Kidney (tissue), 14 donors: ENCODE data around the gene USO1. TPM values are rescaled to one million over a fixed set of nuclear protein-coding genes. Genes with fewer than 3 reads are reported as not detected.

ENCODE experiments used
- DNase-seq, 5 donors: peaks; one replicate each; pipeline ENCODE4 v3.0.0-alpha.2; 2013 to 2020
- FAIRE-seq: peaks from 2 replicates; lab custom pipeline; 2012; peaks lifted over from hg19 to GRCh38; lab: Jason Lieb, UNC
- H3K27ac ChIP-seq, 2 donors: one replicate each; pipeline ENCODE4 v1.7.0; 2013; ENCODE audit warnings: low read depth in 2 of 2, low read length in 2 of 2, inconsistent platforms in 1 of 2
- H3K27me3 ChIP-seq: one replicate; pipeline ENCODE4 v1.7.1; 2013; ENCODE audit warnings: low read length, inconsistent platforms; ENCODE audit not compliant: control insufficient read depth, insufficient read depth
- H3K36me3 ChIP-seq, 3 donors: one replicate each; pipeline versions ENCODE4 v1.7.0 to v1.7.1; 2013; ENCODE audit warnings: low read length in 3 of 3, control low read depth in 1 of 3, inconsistent platforms in 1 of 3; ENCODE audit not compliant: insufficient read depth in 3 of 3, control insufficient read depth in 2 of 3
- H3K4me1 ChIP-seq, 3 donors: one replicate each; pipeline versions ENCODE4 v1.7.0 to v1.7.1; 2013; ENCODE audit warnings: low read length in 3 of 3, inconsistent platforms in 1 of 3, low read depth in 1 of 3; ENCODE audit not compliant: control insufficient read depth in 2 of 3, insufficient read depth in 2 of 3
- H3K4me3 ChIP-seq, 3 donors: one replicate each; pipeline versions ENCODE4 v1.7.0 to v1.8.1; 2013; ENCODE audit warnings: low read length in 3 of 3, control low read depth in 1 of 3, inconsistent platforms in 1 of 3
- H3K9ac ChIP-seq, 3 donors: one replicate each; pipeline versions ENCODE4 v1.7.0 to v1.7.1; 2013; ENCODE audit warnings: low read length in 3 of 3, control low read depth in 1 of 3, inconsistent platforms in 1 of 3
- H3K9me3 ChIP-seq, 3 donors: one replicate each; pipeline versions ENCODE4 v1.7.0 to v1.7.1; 2013; ENCODE audit warnings: low read length in 3 of 3, control low read depth in 1 of 3, inconsistent platforms in 1 of 3; ENCODE audit not compliant: control insufficient read depth in 2 of 3, insufficient read depth in 1 of 3
- CTCF ChIP-seq: IDR thresholded peaks from 3 replicates; pipeline ENCODE4 v1.5.1; 2012; ENCODE audit warnings: mild to moderate bottlenecking, moderate library complexity, borderline replicate concordance; ENCODE audit not compliant: insufficient read depth; ENCODE audit errors: extremely low read depth
- intact Hi-C: fragments of 100-400 bp; cut with DNase I; formaldehyde crosslinking; loops from one replicate; pipeline ENCODE4 v1.11.1; 2022
- polyA plus RNA-seq: library from polyadenylated mRNA; stranded (reverse); fragments of 350-450 nt; fragmentation: Illumina TruSeq; extraction: RNeasy Lipid Tissue Mini Kit (QIAGEN cat#74804); gene quantifications from one replicate; pipeline ENCODE4 v1.2.3, GENCODE V29; 2014; ENCODE audit warnings: low read depth, low replicate concordance; ENCODE audit not compliant: insufficient read depth
- total RNA-seq: library from RNA; stranded (reverse); fragmentation: NEBNext Ultra II Directional; extraction: Animal tissue kit (Norgen Biotek cat#: 25700); gene quantifications from one replicate; pipeline ENCODE4 v1.2.1, GENCODE V29; 2021
- donor health status: control.
- donor health status: control.
- donor health status: control.
- donor health status: control.
- donor health status: control.
- donor health status: DM: yes; HTN: yes; CAD: no.
- donor health status: Normal renal cell carcinoma (clear cell type).

USO1 gene
- total and polyA plus RNA-seq, 2 donors from 2014 or later = 23.2 to 49.6 TPM

GRCh38 chr4:75726577-75726976 lies 2.2 kb downstream of the USO1 start:
- no peak overlapping the region for H3K27ac ChIP-seq
- no peak for TF ChIP-seq CTCF
- no peaks in the 10 kb centered on the region for H3K9me3 ChIP-seq
- peaks cover 7 to 15% (median 14%) of the 10 kb centered on the region in 3 donors for H3K4me1 ChIP-seq
- no peak for FAIRE-seq
- no peak overlapping the region for H3K9ac ChIP-seq
- peak overlapping the region in 1 of 3 donors; percentile 1 for H3K4me3 ChIP-seq
- no peaks in the 10 kb centered on the region for H3K27me3 ChIP-seq
- no peak for DNase-seq
- intact Hi-C loops = no loop called here
- no peaks in the 10 kb centered on the region for H3K36me3 ChIP-seq

- no peak for TF ChIP-seq CTCF
- Histone ChIP-seq H3K27ac (no peak overlapping the region), H3K27me3 (no peaks in the 10 kb centered on the region), H3K36me3 (no peaks in the 10 kb centered on the region), H3K4me1 (peaks cover 7 to 15% (median 12%) of the 10 kb centered on the region in 3 donors), H3K4me3 (peak overlapping the region in 1 of 3 donors; percentile 1), H3K9ac (no peak overlapping the region), H3K9me3 (no peaks in the 10 kb centered on the region)
- FAIRE-seq = no peak
- intact Hi-C loops = no loop called here
- DNase-seq = no peak
These were observed 2.7 kb downstream of the USO1 start for GRCh38 chr4:75727073-75727472.

GRCh38 chr4:75729836-75730235 lies 5.5 kb downstream of the USO1 start:
- H3K9ac ChIP-seq = peak overlapping the region in 1 of 3 donors; percentile 3
- no peak for FAIRE-seq
- no peaks in the 10 kb centered on the region for H3K36me3 ChIP-seq
- no peak overlapping the region for H3K4me3 ChIP-seq
- intact Hi-C loops = no loop called here
- no peak for DNase-seq
- no peaks in the 10 kb centered on the region for H3K27me3 ChIP-seq
- no peak overlapping the region for H3K27ac ChIP-seq
- no peak for TF ChIP-seq CTCF
- peaks cover 3 to 5% (median 4%) of the 10 kb centered on the region in 3 donors for H3K4me1 ChIP-seq
- H3K9me3 ChIP-seq = no peaks in the 10 kb centered on the region

GRCh38 chr4:75733369-75733768 lies 9.0 kb downstream of the USO1 start:
- H3K4me1 ChIP-seq = no peaks in the 10 kb centered on the region
- H3K4me3 ChIP-seq = no peak overlapping the region
- no peaks in the 10 kb centered on the region for H3K9me3 ChIP-seq
- DNase-seq (no peak), FAIRE-seq (no peak)
- no peak overlapping the region for H3K27ac ChIP-seq
- TF ChIP-seq CTCF = no peak
- intact Hi-C loops = no loop called here
- H3K36me3 ChIP-seq = no peaks in the 10 kb centered on the region
- H3K27me3 ChIP-seq = no peaks in the 10 kb centered on the region
- no peak overlapping the region for H3K9ac ChIP-seq
